Spinal cord (tissue), 10 donors: Measurements from ENCODE around the gene WDR5. TPM values are rescaled to one million over a fixed set of nuclear protein-coding genes. Genes with fewer than 3 reads are reported as not detected.
A peak's percentile ranks its signal among the peaks of the same experiment; 100 is the strongest.

Experiments
- DNase-seq, 6 donors: peaks; one replicate each; pipeline versions ENCODE4 v3.0.0 to v3.0.0-alpha.2; 2013 to 2015; ENCODE audit warnings: low spot score in 6 of 6, low read depth in 4 of 6
- H3K27ac ChIP-seq: one replicate; pipeline ENCODE4 v1.5.1; 2013; ENCODE audit warnings: low read depth, low read length, control low read depth
- H3K27me3 ChIP-seq: one replicate; pipeline ENCODE4 v1.6.1; 2013; ENCODE audit warnings: low read length; ENCODE audit not compliant: control insufficient read depth, insufficient read depth
- H3K36me3 ChIP-seq: one replicate; pipeline ENCODE4 v1.6.1; 2013; ENCODE audit warnings: low read length; ENCODE audit not compliant: control insufficient read depth, insufficient read depth
- H3K4me1 ChIP-seq: one replicate; pipeline ENCODE4 v1.6.1; 2013; ENCODE audit warnings: low read length; ENCODE audit not compliant: control insufficient read depth, insufficient read depth
- H3K4me3 ChIP-seq: one replicate; pipeline ENCODE4 v1.5.1; 2013; ENCODE audit warnings: low read depth, low read length, control low read depth
- H3K9me3 ChIP-seq: one replicate; pipeline ENCODE4 v1.6.1; 2013; ENCODE audit warnings: low read length; ENCODE audit not compliant: control insufficient read depth, insufficient read depth
- WGBS: methylation state at CpG from one replicate; pipeline ENCODE4 v1.1.5; 2013; ENCODE audit warnings: missing lambda C conversion rate; ENCODE audit not compliant: insufficient coverage; 5-methylcytosine and 5-hydroxymethylcytosine counted together
- polyA plus RNA-seq, 2 donors: library from polyadenylated mRNA; unstranded; fragments of 120-200 nt; gene quantifications; one replicate each; pipeline ENCODE4 v1.2.1, GENCODE V29; 2013; ENCODE audit not compliant: insufficient read length in 2 of 2
- total RNA-seq, 2 donors: library from RNA; depleted of rRNA in 1 of 2; stranded (reverse); fragments of 120-200 nt in 1 of 2; fragments of >200 nt in 1 of 2; gene quantifications; one replicate each; pipeline versions ENCODE4 v1.2.3 to v1.2.4, GENCODE V29; 2013 to 2014
- donor health status: healthy.

The WDR5 gene
- total and polyA plus RNA-seq, 4 donors: 15.1 to 39.0 (median 30.1) TPM

- DNase-seq: peak in 1 of 6 donors; percentile 25
- 40% methylated on average over 16 of the region's 23 CpGs for WGBS
- Histone ChIP-seq H3K4me3 (no peak overlapping the region), H3K27me3 (no peaks in the 10 kb centered on the region), H3K27ac (no peak overlapping the region), H3K4me1 (peaks cover 28% of the 10 kb centered on the region), H3K36me3 (peaks cover 4% of the 10 kb centered on the region), H3K9me3 (no peaks in the 10 kb centered on the region)
Measured at GRCh38 chr9:134130503-134131375, 5.1 kb upstream of the WDR5 start.

GRCh38 chr9:134131471-134132207 lies 4.2 kb upstream of the WDR5 start:
- Histone ChIP-seq H3K4me3 (no peak overlapping the region), H3K36me3 (peaks cover 4% of the 10 kb centered on the region), H3K27ac (no peak overlapping the region), H3K27me3 (no peaks in the 10 kb centered on the region), H3K4me1 (peaks cover 30% of the 10 kb centered on the region), H3K9me3 (no peaks in the 10 kb centered on the region)
- no peak for DNase-seq
- WGBS: 72% methylated on average over 13 of the region's 13 CpGs

- H3K9me3 ChIP-seq: no peaks in the 10 kb centered on the region
- no peaks in the 10 kb centered on the region for H3K27me3 ChIP-seq
- H3K36me3 ChIP-seq: peaks cover 4% of the 10 kb centered on the region
- no peak overlapping the region for H3K27ac ChIP-seq
- DNase-seq: no peak
- peaks cover 37% of the 10 kb centered on the region for H3K4me1 ChIP-seq
- H3K4me3 ChIP-seq: no peak overlapping the region
- WGBS: 87% methylated on average over 19 of the region's 19 CpGs
Measured at GRCh38 chr9:134132208-134132870, 3.5 kb upstream of the WDR5 start.

- peaks cover 42% of the 10 kb centered on the region for H3K4me1 ChIP-seq
- peak in 1 of 6 donors; percentile 81 for DNase-seq
- H3K36me3 ChIP-seq: peaks cover 11% of the 10 kb centered on the region
- no peaks in the 10 kb centered on the region for H3K27me3 ChIP-seq
- peak overlapping the region; percentile 87 for H3K27ac ChIP-seq
- H3K4me3 ChIP-seq: peak overlapping the region; percentile 87
- WGBS: 0% methylated on average over 5 of the region's 7 CpGs
- H3K9me3 ChIP-seq: no peaks in the 10 kb centered on the region
Measured at GRCh38 chr9:134134949-134135342, 936 bp upstream of the WDR5 start.

- H3K4me1 ChIP-seq: peaks cover 42% of the 10 kb centered on the region
- DNase-seq: peak in 1 of 6 donors; percentile 16
- no peak overlapping the region for H3K27ac ChIP-seq
- H3K4me3 ChIP-seq: peak overlapping the region; percentile 86
- H3K36me3 ChIP-seq: peaks cover 25% of the 10 kb centered on the region
- no peaks in the 10 kb centered on the region for H3K27me3 ChIP-seq
- no peaks in the 10 kb centered on the region for H3K9me3 ChIP-seq
- WGBS: under 1% methylated on average over 92 of the region's 93 CpGs
Measured at GRCh38 chr9:134136118-134136995, 475 bp downstream of the WDR5 start.

- Histone ChIP-seq H3K27me3 (no peaks in the 10 kb centered on the region), H3K4me3 (peak overlapping the region; percentile 86), H3K27ac (no peak overlapping the region), H3K36me3 (peaks cover 31% of the 10 kb centered on the region), H3K9me3 (no peaks in the 10 kb centered on the region), H3K4me1 (peaks cover 42% of the 10 kb centered on the region)
- WGBS: 48% methylated on average over 7 of the region's 7 CpGs
- no peak for DNase-seq
Measured at GRCh38 chr9:134136996-134137299, 1.1 kb downstream of the WDR5 start.

GRCh38 chr9:134138292-134138691 lies 2.4 kb downstream of the WDR5 start:
- DNase-seq: no peak
- Histone ChIP-seq H3K9me3 (no peaks in the 10 kb centered on the region), H3K27ac (no peak overlapping the region), H3K27me3 (no peaks in the 10 kb centered on the region), H3K4me1 (peaks cover 42% of the 10 kb centered on the region), H3K36me3 (peaks cover 41% of the 10 kb centered on the region), H3K4me3 (no peak overlapping the region)
- WGBS: 66% methylated on average over 6 of the region's 10 CpGs

- Histone ChIP-seq H3K9me3 (no peaks in the 10 kb centered on the region), H3K4me3 (no peak overlapping the region), H3K4me1 (peaks cover 40% of the 10 kb centered on the region), H3K27ac (no peak overlapping the region), H3K36me3 (peaks cover 49% of the 10 kb centered on the region), H3K27me3 (no peaks in the 10 kb centered on the region)
- peak in 2 of 6 donors; percentile 24 to 59 for DNase-seq
- 38% methylated on average over 11 of the region's 11 CpGs for WGBS
Measured at GRCh38 chr9:134139081-134139480, 3.2 kb downstream of the WDR5 start.

- H3K27ac ChIP-seq: no peak overlapping the region
- peaks cover 76% of the 10 kb centered on the region for H3K36me3 ChIP-seq
- H3K27me3 ChIP-seq: no peaks in the 10 kb centered on the region
- DNase-seq: no peak
- WGBS: 96% methylated on average over 8 of the region's 13 CpGs
- H3K4me1 ChIP-seq: peaks cover 23% of the 10 kb centered on the region
- H3K4me3 ChIP-seq: no peak overlapping the region
- H3K9me3 ChIP-seq: no peaks in the 10 kb centered on the region
Measured at GRCh38 chr9:134141906-134142305, 6.0 kb downstream of the WDR5 start.
